Measurements from ENCODE around the gene CTNNA1.

DNA sequence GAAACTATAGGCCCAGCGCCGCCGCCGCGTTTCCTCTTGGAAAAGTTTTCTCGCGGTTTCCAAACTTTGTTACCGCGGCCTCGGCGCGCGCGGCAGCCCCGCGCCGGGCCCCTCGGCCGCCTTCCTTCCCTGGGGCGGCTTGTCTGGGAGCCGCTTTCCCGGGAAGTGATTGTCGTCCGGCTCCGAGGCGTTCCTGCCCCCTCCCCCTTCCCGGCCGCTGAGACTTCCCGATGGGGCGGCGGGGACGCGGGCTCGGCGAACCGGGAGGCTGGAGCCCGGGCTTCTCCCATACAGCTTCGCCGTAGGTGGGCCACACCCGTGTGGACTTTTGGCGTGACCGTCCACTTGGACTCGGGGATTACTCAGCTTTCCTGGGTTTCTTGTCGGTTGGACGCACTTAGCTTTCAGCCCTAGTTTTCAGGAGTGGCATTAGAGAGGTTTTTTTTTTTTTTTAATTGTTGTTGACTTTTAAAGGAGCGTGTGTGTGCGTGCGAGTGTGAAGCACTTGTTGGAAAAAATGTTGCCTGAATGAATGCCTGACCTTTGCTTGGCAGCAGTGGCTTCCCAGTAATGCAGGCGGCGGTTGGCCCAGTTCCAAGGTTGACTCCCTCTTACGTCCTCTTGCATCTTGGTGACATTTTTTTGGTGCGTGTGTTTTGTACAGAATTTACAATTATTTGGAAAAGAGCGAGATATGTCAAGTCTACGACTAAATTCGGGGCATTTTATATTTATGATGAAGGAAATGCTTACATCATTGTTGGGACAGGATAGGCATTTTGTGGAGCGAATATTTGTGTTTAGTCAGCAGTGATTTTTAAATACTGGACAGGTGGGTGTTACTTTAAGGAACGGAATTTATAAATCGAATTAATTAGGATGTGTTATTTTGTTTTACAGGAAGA, 821 bp downstream of the CTNNA1 start:
- TF ChIP-seq EZH2phosphoT487 (conservative IDR thresholded peaks at IDR 0.05; ENCODE audit: low read length) (no peak), CTCF (IDR thresholded peaks at IDR 0.05; ENCODE audit: insufficient read depth, low read length, poor library complexity, severe bottlenecking) (no peak)

Data from SU-DHL-6 (cell line).